Measurements from ENCODE around the gene MIB2. TPM values are rescaled to one million over a fixed set of nuclear protein-coding genes. Genes with fewer than 3 reads are reported as not detected.

Gene MIB2
- total and polyA plus RNA-seq, 10 of the 15 experiments (the other 5 are each of a cell fraction or from before 2014, with no cell fraction given): 0.42 to 26.8 (median 10.9) TPM; not detected in 1

GRCh38 chr1:1591452-1591851 is 23.8 kb upstream of the MIB2 start (continued):
- no peak for TF ChIP-seq MYB (IDR thresholded peaks at IDR 0.05; ENCODE audit: borderline replicate concordance, low read depth, low read length)
- no peak for TF ChIP-seq NFYB (IDR thresholded peaks at IDR 0.05; ENCODE audit: insufficient read depth, low read depth, low read length)

- CTCF ChIA-PET: interaction anchor here (0.5 kb wide), 1 partner anchor 536 kb away, joined by 5 read pairs; no protein-coding TSS in a partner anchor
- no peak overlapping the region for H2AFZ ChIP-seq (ENCODE audit: control insufficient read depth, low read depth, low read length)
- H4K20me1 ChIP-seq (ENCODE audit: control insufficient read depth, insufficient read depth): no peaks in the 10 kb centered on the region
- SMC1A ChIA-PET (ENCODE audit: uncharacterized antibody, unreplicated experiment): no interaction called here
- FAIRE-seq: no peak
- no peak overlapping the region for H3K27ac ChIP-seq (ENCODE audit: control insufficient read depth, insufficient read depth)
- no peak overlapping the region for H3K4me3 ChIP-seq
- intact Hi-C loops (cut with micrococcal nuclease; ENCODE audit: unreplicated experiment): no loop called here
- POLR2A ChIA-PET: no interaction called here
- peaks cover 12% of the 10 kb centered on the region for H3K4me1 ChIP-seq (ENCODE audit: control insufficient read depth, insufficient read depth, low read length)
- RAD21 ChIA-PET (ENCODE audit: unreplicated experiment): no interaction called here
- H3K9ac ChIP-seq (ENCODE audit: control insufficient read depth, insufficient read depth, low read length): no peak overlapping the region
- WGBS (ENCODE audit: insufficient coverage, insufficient replicate concordance, low lambda C conversion rate, missing lambda C conversion rate): 66% methylated on average over 24 of the region's 24 CpGs
- H3K36me3 ChIP-seq (ENCODE audit: control insufficient read depth in 2 of 2, insufficient read depth in 2 of 2, low read length in 1 of 2): no peaks in the 10 kb centered on the region
- H3K4me2 ChIP-seq (ENCODE audit: control insufficient read depth, insufficient read depth): no peak overlapping the region
- peak; percentile 21; the same call in 2 of the 3 replicates for ATAC-seq
- DNase-seq (ENCODE audit: low read depth, low spot score): no peak
- BruUV-seq (replicated peaks): no TSS peak
- H3K27me3 ChIP-seq (replicated peaks in 1 of 2; ENCODE audit: control insufficient read depth in 2 of 2, insufficient read depth in 2 of 2, low read length in 1 of 2): peaks cover 0 to 2% of the 10 kb centered on the region in 2 experiments; a peak in 1 of 4 replicates
- in situ Hi-C loops (cut with MboI): no loop called here
- no peaks in the 10 kb centered on the region for H3K9me3 ChIP-seq (replicated peaks; ENCODE audit: control insufficient read depth, insufficient read depth, low read length)
- no peaks in the 10 kb centered on the region for H3K79me2 ChIP-seq (ENCODE audit: control insufficient read depth, insufficient read depth, low read length)
- no peak for TF ChIP-seq ZNF622 (IDR thresholded peaks at IDR 0.05)
- no peak for TF ChIP-seq SKIL (IDR thresholded peaks at IDR 0.05; ENCODE audit: low read depth, poor library complexity, severe bottlenecking)
- no peak for TF ChIP-seq EZH2 (IDR thresholded peaks at IDR 0.05; ENCODE audit: borderline replicate concordance, control insufficient read depth, low read depth, low read length)
- no peak for TF ChIP-seq ASH2L (IDR thresholded peaks at IDR 0.05; ENCODE audit: borderline replicate concordance, low read depth)
- TF ChIP-seq MYC (IDR thresholded peaks at IDR 0.05; ENCODE audit: insufficient read depth, insufficient read length, insufficient replicate concordance, low read length, severe bottlenecking): no peak
- no peak for TF ChIP-seq EGR1 (IDR thresholded peaks at IDR 0.05; ENCODE audit: borderline replicate concordance in 1 of 2, low read depth in 2 of 2, low read length in 2 of 2)
- no peak for TF ChIP-seq CEBPB (IDR thresholded peaks at IDR 0.05; ENCODE audit: borderline replicate concordance in 1 of 2, low read depth in 2 of 2, low read length in 2 of 2)
- no peak for TF ChIP-seq CTCF (IDR thresholded peaks at IDR 0.05 in 2 of 3, conservative IDR thresholded peaks at IDR 0.05 in 1 of 3; ENCODE audit: control insufficient read depth in 2 of 3, extremely low read depth in 1 of 3, insufficient read depth in 1 of 3, low read depth in 3 of 3, low read length in 3 of 3)
- no peak for TF ChIP-seq PKNOX1 (IDR thresholded peaks at IDR 0.05)
- TF ChIP-seq TCF7 (IDR thresholded peaks at IDR 0.05; ENCODE audit: borderline replicate concordance): no peak
- no peak for TF ChIP-seq MXI1 (IDR thresholded peaks at IDR 0.05; ENCODE audit: low read depth, low read length)
- TF ChIP-seq MAX (IDR thresholded peaks at IDR 0.05; ENCODE audit: low read depth, low read length): no peak
- no peak for TF ChIP-seq STAT3 (IDR thresholded peaks at IDR 0.05; ENCODE audit: low read depth, low read length)
- no peak for TF ChIP-seq FOXM1 (IDR thresholded peaks at IDR 0.05; ENCODE audit: low read depth, low read length)
Measured at GRCh38 chr1:1593834-1594601, 21.3 kb upstream of the MIB2 start.
